HUES64 (cell line): Measurements from ENCODE around the gene ZSCAN31.
"Not testable (repeated sequence)": the region's sequence is repeated elsewhere in the genome, so short reads cannot be mapped to it uniquely, and the experiment has no call there.

Experiments used
- H3K27ac ChIP-seq: 2 replicates; pipeline ENCODE4 v1.7.0; 2013; ENCODE audit warnings: low read depth, low read length, inconsistent platforms
- H3K27me3 ChIP-seq: 2 replicates; pipeline ENCODE4 v1.6.1; 2013; ENCODE audit warnings: mild to moderate bottlenecking, low read length; ENCODE audit not compliant: insufficient read depth
- H3K36me3 ChIP-seq: 2 replicates; pipeline ENCODE4 v1.6.1; 2013; ENCODE audit warnings: mild to moderate bottlenecking, low read length; ENCODE audit not compliant: insufficient read depth
- H3K4me1 ChIP-seq: 2 replicates; pipeline ENCODE4 v1.6.1; 2013; ENCODE audit warnings: mild to moderate bottlenecking, low read length, moderate library complexity; ENCODE audit not compliant: insufficient read depth
- H3K4me3 ChIP-seq: 2 replicates; pipeline ENCODE4 v1.5.1; 2013; ENCODE audit warnings: mild to moderate bottlenecking, low read length, moderate library complexity
- H3K9ac ChIP-seq: 2 replicates; pipeline ENCODE4 v1.6.1; 2013; ENCODE audit warnings: mild to moderate bottlenecking, low read depth, low read length
- H3K9me3 ChIP-seq: 2 replicates; pipeline ENCODE4 v1.6.1; 2013; ENCODE audit warnings: low read depth, low read length; ENCODE audit not compliant: insufficient read depth
- WGBS: fragments of 150-250, 120-280 bp; methylation state at CpG from one replicate; pipeline ENCODE4 v1.1.7; 2013; ENCODE audit warnings: missing lambda C conversion rate; 5-methylcytosine and 5-hydroxymethylcytosine counted together

ZSCAN31 gene

DNA sequence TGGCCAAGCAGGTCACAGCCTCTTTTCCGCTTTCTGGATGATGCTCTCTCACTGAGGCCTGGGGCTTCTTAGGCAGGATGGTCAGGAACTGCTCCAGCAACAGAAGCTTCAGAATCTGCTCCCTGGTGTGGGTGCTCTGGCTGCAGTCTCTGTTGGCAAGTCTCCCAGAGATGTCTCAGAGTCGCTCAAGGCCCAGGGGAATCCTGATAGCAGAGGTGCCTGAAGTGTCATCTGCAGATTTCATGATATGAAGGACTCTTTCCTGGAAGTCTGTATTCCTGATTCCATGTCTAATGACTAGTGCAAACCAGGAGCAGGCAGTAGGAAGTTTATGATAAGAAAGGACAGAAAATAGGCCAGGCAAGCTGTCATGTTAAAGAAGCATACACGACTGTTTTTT lies 20.3 kb downstream of the ZSCAN31 start:
- no peaks in the 10 kb centered on the region for H3K27me3 ChIP-seq
- WGBS = 93% methylated on average over 3 of the region's 3 CpGs
- H3K9me3 ChIP-seq = no peaks in the 10 kb centered on the region
- no peak overlapping the region for H3K9ac ChIP-seq
- H3K4me3 ChIP-seq = no peak overlapping the region
- H3K27ac ChIP-seq = no peak overlapping the region
- H3K4me1 ChIP-seq = peaks cover 7% of the 10 kb centered on the region; the same call in 1 of the 2 replicates
- no peaks in the 10 kb centered on the region for H3K36me3 ChIP-seq

DNA sequence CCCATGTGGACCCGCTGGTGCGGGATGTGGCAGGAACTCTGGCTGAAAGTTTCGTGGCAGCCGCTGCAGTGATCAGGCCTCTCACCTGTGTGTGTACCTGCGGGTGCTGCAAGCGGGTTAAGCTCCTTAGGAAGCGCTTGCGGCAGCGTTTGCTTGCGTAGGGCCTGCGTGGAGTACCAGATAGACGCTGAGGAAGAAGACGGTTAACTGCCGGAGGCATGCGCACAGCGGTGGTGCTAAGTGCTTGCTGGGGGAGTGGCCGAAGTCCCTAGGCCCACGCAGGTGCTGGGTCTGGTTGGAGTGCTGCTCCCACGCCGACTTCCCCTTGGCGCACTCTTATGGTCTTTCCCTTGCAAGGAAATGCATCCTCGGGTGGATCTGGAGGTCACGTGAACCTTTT lies 23.0 kb downstream of the ZSCAN31 start:
- Histone ChIP-seq H3K4me3 (no peak overlapping the region), H3K9me3 (no peaks in the 10 kb centered on the region), H3K9ac (no peak overlapping the region), H3K27ac (no peak overlapping the region), H3K27me3 (no peaks in the 10 kb centered on the region), H3K4me1 (peaks cover 20% of the 10 kb centered on the region), H3K36me3 (no peaks in the 10 kb centered on the region)
- WGBS = 94% methylated on average over 23 of the region's 23 CpGs

DNA sequence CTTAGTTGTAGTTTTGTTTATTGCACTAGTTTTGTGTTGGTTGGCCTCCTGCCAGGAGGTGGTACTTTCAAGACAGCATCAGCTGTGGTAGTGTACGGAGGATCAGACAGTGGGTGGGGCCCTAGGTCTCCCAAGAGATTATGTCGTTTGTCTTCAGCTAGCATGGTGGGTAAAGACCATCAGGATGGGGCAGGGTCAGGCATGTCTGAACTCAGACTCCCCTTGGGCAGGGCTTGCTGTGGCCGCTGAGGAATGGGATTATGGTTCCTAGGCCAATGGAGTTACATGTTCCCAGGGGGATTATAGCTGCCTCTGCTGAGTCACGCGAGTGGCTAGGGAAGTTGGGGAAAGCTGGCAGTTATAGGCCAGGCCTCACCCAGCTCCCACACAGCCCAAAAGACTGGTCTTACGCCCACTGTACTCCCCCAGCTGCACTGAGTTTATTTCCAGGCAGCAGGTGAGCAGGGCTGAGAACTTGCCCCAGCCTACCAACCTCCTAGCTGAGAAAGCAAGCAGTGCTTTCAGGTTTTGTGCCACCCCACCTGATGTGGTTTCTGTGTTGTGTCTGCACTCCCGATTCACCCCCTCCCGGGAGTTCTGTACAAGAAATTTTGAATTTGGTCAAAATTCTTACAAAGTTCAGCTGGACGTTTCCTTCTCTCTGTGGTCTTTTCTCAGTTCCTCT lies 24.7 kb downstream of the ZSCAN31 start:
- H3K9ac ChIP-seq = no peak overlapping the region
- H3K27me3 ChIP-seq = no peaks in the 10 kb centered on the region
- no peak overlapping the region for H3K27ac ChIP-seq
- H3K36me3 ChIP-seq = no peaks in the 10 kb centered on the region
- no peaks in the 10 kb centered on the region for H3K9me3 ChIP-seq
- H3K4me3 ChIP-seq = no peak overlapping the region
- WGBS = 89% methylated on average over 9 of the region's 9 CpGs
- peaks cover 20% of the 10 kb centered on the region for H3K4me1 ChIP-seq

DNA sequence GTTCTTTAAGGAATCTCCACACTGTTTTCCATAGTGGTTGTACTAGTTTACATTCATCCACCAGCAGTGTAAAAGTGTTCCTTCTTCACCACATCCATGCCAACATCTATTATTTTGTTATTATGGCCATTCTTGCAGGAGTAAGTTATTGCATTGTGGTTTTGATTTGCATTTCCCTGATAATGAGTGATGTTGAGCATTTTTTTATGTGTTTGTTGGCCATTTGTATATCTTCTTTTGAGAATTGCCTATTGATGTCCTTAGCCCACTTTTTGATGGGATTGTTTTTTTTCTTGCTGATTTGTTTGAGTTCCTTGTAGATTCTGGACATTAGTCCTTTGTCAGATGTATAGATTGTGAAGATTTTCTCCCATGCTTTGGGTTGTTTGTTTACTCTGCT lies 29.6 kb downstream of the ZSCAN31 start:
- not testable (repeated sequence) for H3K27ac ChIP-seq, H3K36me3 ChIP-seq, H3K27me3 ChIP-seq, H3K9me3 ChIP-seq, H3K9ac ChIP-seq, H3K4me3 ChIP-seq
- H3K4me1 ChIP-seq = peaks cover 20% of the 10 kb centered on the region

DNA sequence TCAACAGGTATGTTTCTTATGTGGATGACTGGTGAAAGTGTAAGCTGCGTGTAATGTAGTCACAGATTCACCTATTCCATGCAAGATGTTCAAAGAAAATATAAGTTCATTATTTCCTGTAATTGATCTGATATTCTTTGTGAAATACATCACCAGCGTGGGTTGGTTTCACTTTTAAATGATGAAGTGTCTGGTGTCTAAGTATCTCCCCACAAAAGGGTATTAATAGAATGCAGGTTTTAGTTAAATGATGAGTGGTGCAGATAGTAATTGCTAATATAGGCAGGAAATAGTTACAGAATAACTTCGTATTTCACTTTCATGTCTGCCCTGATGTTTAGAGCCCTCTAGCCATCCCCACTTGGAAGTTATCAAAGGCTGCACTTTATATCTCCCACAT lies 32.4 kb downstream of the ZSCAN31 start:
- H3K36me3 ChIP-seq = peaks cover 16% of the 10 kb centered on the region
- no peak overlapping the region for H3K9ac ChIP-seq
- no peaks in the 10 kb centered on the region for H3K4me1 ChIP-seq
- whole genome bisulfite sequencing = 100% methylated on average over 3 of the region's 3 CpGs
- no peak overlapping the region for H3K27ac ChIP-seq
- H3K4me3 ChIP-seq = no peak overlapping the region
- no peaks in the 10 kb centered on the region for H3K9me3 ChIP-seq
- H3K27me3 ChIP-seq = no peaks in the 10 kb centered on the region

DNA sequence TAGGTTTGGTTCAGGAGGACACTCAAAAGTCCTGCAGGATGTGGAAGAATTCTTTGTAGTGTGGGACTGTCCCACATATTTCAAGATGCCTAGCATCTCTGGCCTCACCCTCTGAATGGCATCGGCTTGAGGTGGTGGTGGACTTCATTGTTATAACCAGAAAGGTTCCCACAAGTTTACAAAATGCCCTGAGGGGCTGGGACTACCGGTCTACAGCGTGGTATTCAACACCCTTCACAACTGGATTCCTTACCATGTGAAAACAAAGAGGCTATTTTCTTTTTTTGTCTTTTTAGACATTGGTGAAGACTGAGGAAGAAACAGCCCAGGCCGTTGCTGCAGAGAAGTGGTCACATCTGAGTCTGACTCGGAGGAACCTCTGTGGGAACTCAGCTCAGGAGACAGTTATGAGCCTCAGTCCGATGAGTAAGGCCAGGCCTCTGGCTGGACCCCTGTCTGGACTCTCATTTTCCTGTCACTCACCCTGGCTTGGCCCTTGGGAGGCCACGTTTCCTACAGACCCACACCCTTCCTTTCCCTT lies 39.4 kb downstream of the ZSCAN31 start:
- Histone ChIP-seq H3K4me1 (no peaks in the 10 kb centered on the region), H3K9me3 (no peaks in the 10 kb centered on the region), H3K27me3 (no peaks in the 10 kb centered on the region), H3K27ac (no peak overlapping the region), H3K36me3 (peaks cover 34% of the 10 kb centered on the region), H3K9ac (no peak overlapping the region), H3K4me3 (no peak overlapping the region)
- WGBS = 88% methylated on average over 7 of the region's 7 CpGs

DNA sequence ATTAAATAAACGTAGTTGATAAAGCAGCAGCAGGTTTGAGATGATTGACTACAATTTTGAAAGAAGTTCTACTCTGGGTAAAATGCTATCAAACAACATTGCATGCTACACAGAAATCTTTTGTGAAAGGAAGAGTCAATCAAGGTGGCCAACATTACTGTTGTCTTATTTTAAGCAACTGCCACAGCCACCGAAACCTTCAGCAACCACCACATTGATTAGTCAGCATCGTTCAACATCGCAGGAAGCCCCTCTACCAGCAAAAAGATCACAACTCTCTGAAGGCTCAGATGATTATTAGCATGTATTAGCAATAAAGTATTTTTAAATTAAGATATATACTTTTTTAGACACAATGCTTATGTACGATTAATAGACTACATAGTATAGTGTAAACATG lies 40.6 kb downstream of the ZSCAN31 start:
- peaks cover 29% of the 10 kb centered on the region for H3K36me3 ChIP-seq
- no peak overlapping the region for H3K4me3 ChIP-seq
- no peaks in the 10 kb centered on the region for H3K9me3 ChIP-seq
- WGBS = 99% methylated on average over 4 of the region's 5 CpGs
- H3K27me3 ChIP-seq = no peaks in the 10 kb centered on the region
- H3K27ac ChIP-seq = no peak overlapping the region
- no peaks in the 10 kb centered on the region for H3K4me1 ChIP-seq
- no peak overlapping the region for H3K9ac ChIP-seq

DNA sequence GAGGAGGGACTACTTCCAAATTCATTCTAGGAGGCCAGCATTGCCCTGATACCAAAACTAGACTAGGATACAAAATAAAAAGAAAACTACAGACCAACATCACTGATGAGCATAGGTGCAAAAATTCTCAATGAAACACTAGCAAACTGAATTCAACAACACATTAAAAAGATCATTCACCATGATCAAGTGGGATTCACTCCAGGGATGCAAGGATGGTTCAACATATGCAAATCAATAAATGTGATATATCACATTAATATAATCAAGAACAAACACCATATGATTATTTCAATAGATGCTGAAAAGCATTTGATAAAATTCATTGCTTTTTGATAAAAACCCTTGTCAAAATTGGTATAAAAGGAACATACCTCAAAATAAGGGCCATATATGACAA lies 44.4 kb downstream of the ZSCAN31 start:
- H3K27ac ChIP-seq = no peak overlapping the region

DNA sequence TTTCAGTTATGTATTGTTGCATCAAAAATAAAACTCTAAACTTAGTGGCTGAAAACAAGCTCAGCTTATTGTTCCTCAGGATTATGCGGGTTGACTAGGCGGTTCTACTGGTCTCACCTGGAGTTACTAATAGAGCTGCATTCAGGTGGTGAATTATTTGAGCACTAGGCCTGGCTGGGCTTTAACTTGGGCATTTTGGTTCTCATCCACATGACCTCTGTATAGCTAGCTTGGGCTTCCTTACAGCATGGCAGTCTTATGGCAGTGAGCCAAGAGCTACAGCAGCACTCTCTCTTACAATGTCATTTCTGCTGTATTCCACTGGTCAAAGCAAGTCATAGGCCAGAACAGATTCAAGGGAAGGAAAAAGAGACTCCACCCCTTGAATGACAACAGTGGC lies 53.0 kb downstream of the ZSCAN31 start:
- peaks cover 41% of the 10 kb centered on the region for H3K36me3 ChIP-seq
- peak overlapping the region; percentile 97; the same call in 1 of the 2 replicates for H3K4me3 ChIP-seq
- 94% methylated on average over 2 of the region's 2 CpGs for WGBS

More for the DNA sequence above, 44.4 kb downstream of the ZSCAN31 start:
- H3K4me1 ChIP-seq = no peaks in the 10 kb centered on the region
- H3K27me3 ChIP-seq = no peaks in the 10 kb centered on the region
- no peak overlapping the region for H3K4me3 ChIP-seq
- no peak overlapping the region for H3K9ac ChIP-seq
- peaks cover 43% of the 10 kb centered on the region for H3K36me3 ChIP-seq
- no peaks in the 10 kb centered on the region for H3K9me3 ChIP-seq

DNA sequence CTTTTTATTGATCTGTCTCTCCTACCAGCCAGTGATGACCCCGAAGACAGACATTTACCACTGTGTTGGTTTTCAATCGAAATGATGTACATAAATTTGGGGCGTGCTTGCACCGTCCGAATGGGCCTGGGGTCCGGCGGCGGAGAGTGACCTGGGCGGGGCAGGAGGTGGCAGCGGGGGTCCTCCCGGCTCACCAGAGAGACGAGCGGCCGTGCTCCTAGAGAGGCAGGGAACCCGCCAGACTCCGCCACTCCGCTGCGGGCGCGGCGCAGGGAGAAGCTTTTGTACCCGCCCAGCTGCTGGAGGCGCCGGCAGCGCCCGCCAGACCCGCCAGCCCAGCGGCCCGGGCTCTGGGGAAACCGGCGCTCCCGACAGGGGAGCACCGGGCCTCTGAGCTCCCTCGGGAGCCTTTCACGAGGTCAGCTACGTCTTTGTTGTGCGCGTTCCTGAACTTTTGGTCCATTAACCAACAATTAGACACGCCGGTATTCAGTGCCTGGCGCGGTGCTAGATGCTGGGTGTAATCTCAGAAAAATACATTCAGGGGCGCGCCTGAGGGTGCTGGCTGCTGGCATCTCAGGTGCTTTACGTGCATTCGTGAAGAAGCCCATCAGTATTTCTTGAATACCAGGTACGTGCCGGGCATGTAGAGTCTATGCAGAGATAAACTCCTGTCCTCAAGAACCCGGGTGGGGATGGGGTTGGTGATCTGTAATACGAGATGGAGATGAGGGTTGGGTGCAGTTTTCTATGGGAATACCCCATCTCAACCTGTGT lies 54.5 kb downstream of the ZSCAN31 start, which contains the start of gene PGBD1:
TSS of gene PGBD1 (plus strand) at position 285 of the 777 bp plus-strand sequence. CDS start 2,242 bp downstream, outside the sequence.
- H3K4me1 ChIP-seq = peaks cover 15% of the 10 kb centered on the region
- H3K9ac ChIP-seq = peak within 1 kb of the TSS; percentile 82
- H3K36me3 ChIP-seq = peaks cover 40% of the 10 kb centered on the region
- H3K9me3 ChIP-seq = no peaks in the 10 kb centered on the region
- H3K27ac ChIP-seq = peak within 1 kb of the TSS; percentile 66
- under 1% methylated on average over 50 of the region's 50 CpGs for WGBS
- 0 out of 2 replicates have a peak, but pooled peaks cover 3% of the 10 kb centered on the region for H3K27me3 ChIP-seq
- peak within 1 kb of the TSS; percentile 97 for H3K4me3 ChIP-seq

More for the DNA sequence above, 53.0 kb downstream of the ZSCAN31 start:
- Histone ChIP-seq H3K27ac (no peak overlapping the region), H3K9ac (no peak overlapping the region), H3K9me3 (no peaks in the 10 kb centered on the region), H3K4me1 (peaks cover 15% of the 10 kb centered on the region), H3K27me3 (0 out of 2 replicates have a peak, but pooled peaks cover 3% of the 10 kb centered on the region)

DNA sequence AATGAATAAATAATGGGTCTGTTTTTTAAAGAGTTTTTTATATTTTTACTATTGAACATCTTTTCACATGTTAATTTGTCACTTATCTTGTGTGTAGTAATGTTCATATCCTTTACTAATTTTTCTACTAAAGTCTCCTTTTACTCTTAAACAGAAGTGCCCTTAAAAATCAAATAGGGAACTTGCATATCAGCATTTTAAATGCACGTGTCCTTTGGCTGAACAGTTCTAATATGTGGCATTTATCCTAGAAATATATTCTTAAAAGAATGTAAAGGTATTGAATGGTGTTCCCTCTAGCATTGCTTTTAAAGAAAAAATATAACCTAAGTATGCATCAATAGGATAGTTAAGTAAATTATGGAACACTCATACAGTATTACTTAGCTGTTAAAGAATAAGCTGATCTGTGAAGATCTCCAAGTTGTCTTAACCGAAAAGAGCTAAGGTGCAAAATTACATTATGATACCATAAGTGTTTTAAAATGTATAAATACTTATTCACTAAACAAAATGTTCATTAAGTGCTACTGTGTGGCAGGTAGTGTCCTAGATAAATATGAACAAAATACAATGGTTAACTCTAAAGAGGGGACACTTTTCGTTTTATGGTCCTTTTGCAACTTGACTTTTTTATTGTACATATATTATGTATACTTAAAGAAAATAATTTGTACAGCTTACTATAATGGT lies 55.2 kb downstream of the ZSCAN31 start:
- Histone ChIP-seq H3K4me3 (peak overlapping the region; percentile 97), H3K9me3 (no peaks in the 10 kb centered on the region), H3K27me3 (0 out of 2 replicates have a peak, but pooled peaks cover 3% of the 10 kb centered on the region), H3K36me3 (peaks cover 40% of the 10 kb centered on the region), H3K4me1 (peaks cover 15% of the 10 kb centered on the region), H3K27ac (no peak overlapping the region), H3K9ac (peak overlapping the region; percentile 82)
- 83% methylated on average over 1 of the region's 3 CpGs for WGBS
